Thyroid gland (tissue), 4 donors: ENCODE data around the gene MARK1.

Experiments used
- POLR2A ChIP-seq, 2 donors: fragments of 450-650 bp; IDR thresholded peaks; one replicate each; pipeline ENCODE4 v1.6.1; 2017; ENCODE audit warnings: antibody characterized with exemption in 2 of 2, mild to moderate bottlenecking in 2 of 2, moderate library complexity in 1 of 2
- TF ChIP-seq, protein P1 (sequence below), 6 experiments: fragments of 200-600 bp in 3 of 6; fragments of 450-650 bp in 3 of 6; sonication (generic) in 3 of 6; IDR thresholded peaks; one replicate each; pipeline ENCODE4 v1.5.1; 2016 to 2019; ENCODE audit warnings: antibody characterized with exemption in 6 of 6, mild to moderate bottlenecking in 2 of 6, inconsistent platforms in 1 of 6, moderate library complexity in 1 of 6

DNA sequence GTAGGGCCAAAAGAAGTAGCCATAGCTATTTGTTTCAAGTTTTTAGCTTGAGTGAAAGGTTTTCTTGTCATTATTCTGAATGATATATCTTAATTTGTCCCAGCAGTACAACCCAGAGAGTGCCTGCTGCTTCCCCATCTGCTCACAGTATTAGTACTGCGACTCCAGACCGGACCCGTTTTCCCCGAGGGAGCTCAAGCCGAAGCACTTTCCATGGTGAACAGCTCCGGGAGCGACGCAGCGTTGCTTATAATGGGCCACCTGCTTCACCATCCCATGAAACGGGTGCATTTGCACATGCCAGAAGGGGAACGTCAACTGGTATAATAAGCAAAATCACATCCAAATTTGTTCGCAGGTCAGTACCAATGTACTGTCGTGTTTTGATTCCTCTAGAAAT is 125.1 kb downstream of the MARK1 start:
- TF ChIP-seq, protein P1, sequence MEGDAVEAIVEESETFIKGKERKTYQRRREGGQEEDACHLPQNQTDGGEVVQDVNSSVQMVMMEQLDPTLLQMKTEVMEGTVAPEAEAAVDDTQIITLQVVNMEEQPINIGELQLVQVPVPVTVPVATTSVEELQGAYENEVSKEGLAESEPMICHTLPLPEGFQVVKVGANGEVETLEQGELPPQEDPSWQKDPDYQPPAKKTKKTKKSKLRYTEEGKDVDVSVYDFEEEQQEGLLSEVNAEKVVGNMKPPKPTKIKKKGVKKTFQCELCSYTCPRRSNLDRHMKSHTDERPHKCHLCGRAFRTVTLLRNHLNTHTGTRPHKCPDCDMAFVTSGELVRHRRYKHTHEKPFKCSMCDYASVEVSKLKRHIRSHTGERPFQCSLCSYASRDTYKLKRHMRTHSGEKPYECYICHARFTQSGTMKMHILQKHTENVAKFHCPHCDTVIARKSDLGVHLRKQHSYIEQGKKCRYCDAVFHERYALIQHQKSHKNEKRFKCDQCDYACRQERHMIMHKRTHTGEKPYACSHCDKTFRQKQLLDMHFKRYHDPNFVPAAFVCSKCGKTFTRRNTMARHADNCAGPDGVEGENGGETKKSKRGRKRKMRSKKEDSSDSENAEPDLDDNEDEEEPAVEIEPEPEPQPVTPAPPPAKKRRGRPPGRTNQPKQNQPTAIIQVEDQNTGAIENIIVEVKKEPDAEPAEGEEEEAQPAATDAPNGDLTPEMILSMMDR (IDR thresholded peaks at IDR 0.05), result no peak
- no peak for TF ChIP-seq POLR2A (IDR thresholded peaks at IDR 0.05)
